ENCODE measurements around the gene FAHD2B.
"Not testable (repeated sequence)": the region's sequence is repeated elsewhere in the genome, so short reads cannot be mapped to it uniquely, and the experiment has no call there.

FAHD2B gene

GRCh38 chr2:97068722-97069121 lies 26.0 kb downstream of the FAHD2B start:
- not testable (repeated sequence) for DNase-seq (ENCODE audit: low read depth in 1 of 2, low spot score in 1 of 2)

GRCh38 chr2:97068074-97068473 lies 26.6 kb downstream of the FAHD2B start:
- DNase-seq (ENCODE audit: low read depth in 1 of 2, low spot score in 1 of 2), result no peak

- no peak for DNase-seq (ENCODE audit: low read depth in 1 of 2, low spot score in 1 of 2)
Measured at GRCh38 chr2:97067279-97068004, 27.2 kb downstream of the FAHD2B start.

- DNase-seq (ENCODE audit: low read depth in 1 of 2, low spot score in 1 of 2), result not testable (repeated sequence)
Measured at GRCh38 chr2:97066030-97066429, 28.7 kb downstream of the FAHD2B start.

- DNase-seq (ENCODE audit: low read depth in 1 of 2, low spot score in 1 of 2), result not testable (repeated sequence)
Measured at GRCh38 chr2:97062020-97062419, 32.7 kb downstream of the FAHD2B start.

- DNase-seq (ENCODE audit: low read depth in 1 of 2, low spot score in 1 of 2), result not testable (repeated sequence)
Measured at GRCh38 chr2:97059782-97060181, 34.9 kb downstream of the FAHD2B start.

GRCh38 chr2:97056150-97056549 lies 38.5 kb downstream of the FAHD2B start:
- DNase-seq (ENCODE audit: low read depth in 1 of 2, low spot score in 1 of 2), result not testable (repeated sequence)

- not testable (repeated sequence) for DNase-seq (ENCODE audit: low read depth in 1 of 2, low spot score in 1 of 2)
Measured at GRCh38 chr2:97050032-97050431, 44.6 kb downstream of the FAHD2B start.

GRCh38 chr2:97048448-97048847 lies 46.2 kb downstream of the FAHD2B start:
- not testable (repeated sequence) for DNase-seq (ENCODE audit: low read depth in 1 of 2, low spot score in 1 of 2)

GRCh38 chr2:97046676-97047075 lies 48.0 kb downstream of the FAHD2B start:
- DNase-seq (ENCODE audit: low read depth in 1 of 2, low spot score in 1 of 2), result not testable (repeated sequence)

- not testable (repeated sequence) for DNase-seq (ENCODE audit: low read depth in 1 of 2, low spot score in 1 of 2)
Measured at GRCh38 chr2:97045895-97046499, 48.7 kb downstream of the FAHD2B start.

Data from activated CD4-positive, alpha-beta T cell treated with anti-CD3 and anti-CD28 coated beads, Interleukin-2, amount 50 U/mL, for 24 hours (primary cell).